BE2C (cell line): ENCODE measurements around the gene MELK.
"Not testable (repeated sequence)": the region's sequence is repeated elsewhere in the genome, so short reads cannot be mapped to it uniquely, and the experiment has no call there.

ENCODE experiments used
- DNase-seq: peaks from one replicate; pipeline ENCODE4 v3.0.0-alpha.2; 2020
- H3K27me3 ChIP-seq: fragments of 250-450 bp; sonication (Bioruptor Pico); 2 replicates; pipeline ENCODE4 v1.5.1; 2020; ENCODE audit warnings: mild to moderate bottlenecking
- H3K36me3 ChIP-seq: fragments of 250-450 bp; sonication (Bioruptor Pico); 2 replicates; pipeline ENCODE4 v1.5.1; 2020; ENCODE audit warnings: mild to moderate bottlenecking
- H3K4me1 ChIP-seq: fragments of 250-450 bp; sonication (Bioruptor Pico); 2 replicates; pipeline ENCODE4 v1.5.1; 2020
- H3K4me3 ChIP-seq: 2 replicates; pipeline ENCODE4 v1.5.1; 2011; ENCODE audit warnings: low read depth, low read length
- H3K9me3 ChIP-seq: fragments of 250-450 bp; sonication (Bioruptor Pico); 2 replicates; pipeline ENCODE4 v1.5.1; 2020
- TF ChIP-seq, protein P1 (sequence below): IDR thresholded peaks from 2 replicates; pipeline ENCODE4 v1.5.1; 2012; ENCODE audit warnings: mild to moderate bottlenecking, low read depth, low read length

MELK gene

DNA sequence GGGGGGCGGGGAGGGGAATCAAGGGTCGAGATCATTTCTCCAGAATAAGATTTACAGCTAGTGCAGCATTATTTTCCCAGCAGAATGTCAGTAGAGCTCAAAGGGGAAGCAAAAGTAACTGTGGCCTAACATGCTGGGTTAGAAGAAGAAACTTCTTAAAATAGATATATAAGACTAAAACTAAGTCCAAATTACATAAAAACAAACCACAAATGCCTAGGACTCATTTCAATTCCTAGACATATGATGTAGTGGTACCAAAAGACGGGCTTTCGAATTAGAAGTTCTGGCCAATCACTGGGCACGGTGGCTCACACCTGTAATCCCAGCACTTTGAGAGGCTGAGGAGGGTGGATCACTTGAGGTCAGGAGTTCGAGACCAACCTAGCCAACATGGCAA lies 20.8 kb upstream of the MELK start:
- Histone ChIP-seq H3K27me3 (no peaks in the 10 kb centered on the region), H3K9me3 (no peaks in the 10 kb centered on the region), H3K4me1 (no peaks in the 10 kb centered on the region), H3K4me3 (no peak overlapping the region), H3K36me3 (no peaks in the 10 kb centered on the region)
- DNase-seq: no peak
- TF ChIP-seq, protein P1, sequence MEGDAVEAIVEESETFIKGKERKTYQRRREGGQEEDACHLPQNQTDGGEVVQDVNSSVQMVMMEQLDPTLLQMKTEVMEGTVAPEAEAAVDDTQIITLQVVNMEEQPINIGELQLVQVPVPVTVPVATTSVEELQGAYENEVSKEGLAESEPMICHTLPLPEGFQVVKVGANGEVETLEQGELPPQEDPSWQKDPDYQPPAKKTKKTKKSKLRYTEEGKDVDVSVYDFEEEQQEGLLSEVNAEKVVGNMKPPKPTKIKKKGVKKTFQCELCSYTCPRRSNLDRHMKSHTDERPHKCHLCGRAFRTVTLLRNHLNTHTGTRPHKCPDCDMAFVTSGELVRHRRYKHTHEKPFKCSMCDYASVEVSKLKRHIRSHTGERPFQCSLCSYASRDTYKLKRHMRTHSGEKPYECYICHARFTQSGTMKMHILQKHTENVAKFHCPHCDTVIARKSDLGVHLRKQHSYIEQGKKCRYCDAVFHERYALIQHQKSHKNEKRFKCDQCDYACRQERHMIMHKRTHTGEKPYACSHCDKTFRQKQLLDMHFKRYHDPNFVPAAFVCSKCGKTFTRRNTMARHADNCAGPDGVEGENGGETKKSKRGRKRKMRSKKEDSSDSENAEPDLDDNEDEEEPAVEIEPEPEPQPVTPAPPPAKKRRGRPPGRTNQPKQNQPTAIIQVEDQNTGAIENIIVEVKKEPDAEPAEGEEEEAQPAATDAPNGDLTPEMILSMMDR: no peak

DNA sequence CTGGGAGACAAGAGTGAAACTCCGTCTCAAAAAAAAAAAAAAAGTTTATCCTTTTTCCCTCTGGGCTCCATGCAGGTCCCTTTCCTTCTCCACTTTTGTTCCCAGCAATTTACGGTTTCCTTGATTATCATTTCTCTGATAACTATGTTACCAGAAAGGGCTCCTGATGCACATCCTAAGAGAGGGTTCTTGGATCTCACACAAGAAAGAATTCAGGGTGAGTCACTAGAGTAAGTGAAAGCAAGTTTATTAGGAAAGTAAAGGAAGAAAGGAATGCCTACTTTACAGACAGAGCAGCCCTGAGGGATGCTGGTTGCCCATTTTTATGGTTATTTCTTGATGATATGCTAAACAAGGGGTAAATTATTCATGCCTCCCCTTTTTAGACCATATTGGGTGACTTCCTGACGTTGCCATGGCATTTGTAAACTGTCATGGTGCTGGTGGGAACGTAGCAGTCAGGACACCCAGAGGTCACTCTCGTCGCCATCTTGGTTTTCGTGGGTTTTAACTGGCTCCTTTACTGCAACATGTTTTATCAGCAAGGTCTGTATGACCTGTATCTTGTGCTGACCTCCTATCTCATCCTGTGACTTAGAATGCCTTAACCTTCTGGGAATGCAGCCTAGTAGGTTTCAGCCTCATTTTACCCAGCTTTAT lies 13.5 kb upstream of the MELK start:
- Histone ChIP-seq H3K27me3 (no peaks in the 10 kb centered on the region), H3K4me3 (no peak overlapping the region), H3K4me1 (no peaks in the 10 kb centered on the region), H3K36me3 (no peaks in the 10 kb centered on the region), H3K9me3 (no peaks in the 10 kb centered on the region)
- TF ChIP-seq, protein P1: no peak
- DNase-seq: no peak

DNA sequence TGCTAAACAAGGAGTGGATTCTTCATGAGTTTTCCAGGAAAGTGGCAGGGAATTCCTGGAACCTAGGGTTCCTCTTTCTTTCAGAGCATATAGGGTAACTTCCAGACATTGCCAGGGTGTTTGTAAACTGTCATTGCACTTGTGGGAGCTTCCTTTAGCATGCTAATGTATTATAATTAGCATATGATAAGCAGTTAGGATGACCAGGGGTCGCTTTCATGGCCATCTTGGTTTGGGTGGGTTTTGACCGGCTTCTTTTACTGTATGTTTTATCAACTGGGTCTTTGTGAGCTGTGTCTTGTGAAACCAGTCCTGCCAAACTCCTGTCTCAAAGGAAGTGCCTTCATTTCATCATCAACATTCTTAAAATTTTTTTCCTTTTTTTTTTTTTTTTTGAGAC lies 11.9 kb upstream of the MELK start:
- no peaks in the 10 kb centered on the region for H3K27me3 ChIP-seq
- no peak overlapping the region for H3K4me3 ChIP-seq
- no peak for DNase-seq

DNA sequence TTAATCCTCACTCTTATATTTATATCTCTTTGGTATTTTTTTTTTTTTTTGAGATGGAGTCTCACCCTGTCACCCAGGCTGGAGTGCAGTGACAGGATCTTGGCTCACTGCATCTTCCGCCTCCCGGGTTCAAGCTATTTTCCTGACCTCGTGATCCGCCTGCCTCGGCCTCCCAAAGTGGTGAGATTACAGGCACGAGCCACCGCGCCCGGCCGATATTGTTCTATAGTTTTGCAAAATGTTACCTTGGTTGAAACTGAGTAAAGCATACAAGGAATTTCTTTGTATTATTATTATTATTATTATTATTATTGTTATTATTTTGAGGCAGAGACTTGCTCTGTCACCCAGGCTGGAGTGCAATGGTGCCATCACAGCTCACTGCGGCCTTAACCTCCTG lies 9.9 kb upstream of the MELK start:
- H3K9me3 ChIP-seq, H3K36me3 ChIP-seq, H3K4me1 ChIP-seq, DNase-seq, H3K27me3 ChIP-seq, H3K4me3 ChIP-seq: not testable (repeated sequence)

More for the DNA sequence above, 11.9 kb upstream of the MELK start:
- TF ChIP-seq, protein P1: no peak
- Histone ChIP-seq H3K36me3 (no peaks in the 10 kb centered on the region), H3K4me1 (no peaks in the 10 kb centered on the region), H3K9me3 (no peaks in the 10 kb centered on the region)

DNA sequence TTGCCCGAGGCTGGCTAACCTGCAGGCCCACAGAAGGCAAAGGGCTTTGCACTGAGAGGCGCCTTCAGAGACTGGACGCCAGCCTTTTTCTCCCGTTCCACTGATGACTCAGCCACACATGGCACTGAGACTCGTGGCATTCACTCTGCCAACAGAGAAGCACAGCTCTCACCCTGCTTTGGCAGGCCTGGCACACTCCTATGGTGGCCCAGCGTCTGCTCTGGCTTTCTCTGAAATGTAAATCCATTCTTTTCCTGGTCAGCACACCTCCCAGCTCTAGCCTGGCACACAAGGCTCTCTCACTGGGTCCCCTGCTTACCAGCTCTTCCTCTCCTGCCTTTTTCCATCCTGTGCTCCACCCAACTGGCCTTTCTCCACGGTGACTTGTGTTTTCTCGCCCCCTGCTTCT lies 5.9 kb upstream of the MELK start:
- no peak for DNase-seq
- Histone ChIP-seq H3K9me3 (no peaks in the 10 kb centered on the region), H3K4me1 (no peaks in the 10 kb centered on the region), H3K4me3 (no peak overlapping the region), H3K36me3 (no peaks in the 10 kb centered on the region), H3K27me3 (no peaks in the 10 kb centered on the region)
- TF ChIP-seq, protein P1: no peak

DNA sequence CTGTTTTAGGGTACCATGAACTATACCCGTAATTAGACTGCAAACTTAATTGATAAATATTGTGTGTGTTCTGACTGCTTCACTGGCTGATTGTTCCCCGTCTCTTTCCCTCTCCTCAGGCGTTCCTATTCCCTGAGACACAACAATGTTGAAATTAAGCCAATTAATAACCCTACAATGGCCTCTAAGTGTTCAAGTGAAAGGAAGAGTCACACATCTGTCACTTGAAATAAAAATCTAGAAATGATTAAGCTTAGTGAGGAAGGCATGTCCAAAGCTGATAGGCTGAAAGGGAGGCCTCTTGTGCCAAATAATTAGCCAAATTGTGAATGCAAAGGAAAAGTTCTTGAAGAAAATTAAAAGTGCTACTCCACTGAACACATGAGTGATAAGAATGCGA lies 4.0 kb upstream of the MELK start:
- not testable (repeated sequence) for H3K36me3 ChIP-seq, H3K4me1 ChIP-seq, H3K27me3 ChIP-seq, H3K4me3 ChIP-seq, H3K9me3 ChIP-seq, DNase-seq

DNA sequence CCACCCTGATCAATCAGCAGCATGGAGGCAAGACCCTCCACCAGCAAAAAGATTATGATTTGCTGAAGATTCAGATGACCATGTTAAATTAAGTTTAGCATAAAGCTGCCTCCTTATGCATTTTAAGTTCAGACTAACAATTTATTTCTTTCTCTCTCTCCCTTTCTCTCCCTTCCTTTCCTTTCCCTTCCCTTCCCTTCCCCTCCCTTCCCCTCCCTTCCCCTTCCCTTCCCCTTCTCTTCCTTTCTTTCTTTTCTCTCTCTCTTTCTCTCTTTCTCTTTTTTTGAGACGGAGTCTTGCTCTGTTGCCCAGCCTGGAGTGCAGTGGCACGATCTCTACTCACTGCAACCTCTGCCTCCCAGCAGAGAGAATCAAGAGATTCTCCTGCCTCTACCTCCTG lies 1.4 kb upstream of the MELK start:
- no peaks in the 10 kb centered on the region for H3K9me3 ChIP-seq
- H3K36me3 ChIP-seq: no peaks in the 10 kb centered on the region
- H3K4me1 ChIP-seq: no peaks in the 10 kb centered on the region
- TF ChIP-seq, protein P1: no peak
- no peak for DNase-seq
- no peaks in the 10 kb centered on the region for H3K27me3 ChIP-seq
- no peak overlapping the region for H3K4me3 ChIP-seq

DNA sequence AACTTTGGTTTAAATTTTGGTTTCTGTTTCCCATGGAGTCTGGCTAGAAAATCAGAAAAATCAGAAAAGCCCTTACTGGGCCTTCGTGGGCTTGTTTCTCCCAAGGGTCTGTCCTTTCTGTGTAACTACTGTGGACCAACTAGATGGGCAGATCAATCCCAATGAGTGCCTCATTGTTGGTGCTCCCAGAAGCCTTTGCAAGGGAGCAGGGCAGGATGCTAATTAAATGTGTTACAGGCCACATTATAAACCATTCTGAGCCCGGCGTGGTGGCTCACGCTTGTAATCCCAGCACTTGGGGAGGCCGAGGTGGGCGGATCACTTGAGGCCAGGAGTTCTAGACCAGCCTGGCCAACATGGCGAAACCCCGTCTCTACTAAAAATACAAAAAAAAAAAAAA lies 1.4 kb downstream of the MELK start:
- H3K4me1 ChIP-seq, H3K36me3 ChIP-seq, H3K27me3 ChIP-seq, H3K9me3 ChIP-seq, DNase-seq: not testable (repeated sequence)
- peak overlapping the region; percentile 100 for H3K4me3 ChIP-seq
